Pancreas (tissue), 10 donors: Measurements from ENCODE around the gene POGLUT3. TPM values are rescaled to one million over a fixed set of nuclear protein-coding genes. Genes with fewer than 3 reads are reported as not detected.

Experiments used
- ATAC-seq, 4 donors: fragments of 200-7000 bp; cut with Tn5 transposase; one replicate each; pipeline versions ENCODE4 v1.8.0 to v1.9.1; 2020; ENCODE audit warnings: mild to moderate bottlenecking in 4 of 4, moderate library complexity in 4 of 4
- DNase-seq, 6 donors: peaks; one replicate each; pipeline ENCODE4 v3.0.0-alpha.2; 2020
- FAIRE-seq: peaks from 2 replicates; lab custom pipeline; 2012; peaks lifted over from hg19 to GRCh38; lab: Jason Lieb, UNC
- H3K27ac ChIP-seq, 4 donors: fragments of 200-600 bp; sonication (generic); 1 replicate in 3 of 4; 2 replicates in 1 of 4; pipeline versions ENCODE4 v1.5.0 to v1.8.0; 2020
- H3K27me3 ChIP-seq, 4 donors: fragments of 200-600 bp; one replicate each; pipeline ENCODE4 v1.8.0; 2021
- H3K36me3 ChIP-seq, 3 donors: fragments of 200-600 bp; sonication (generic) in 1 of 3; one replicate each; pipeline versions ENCODE4 v1.5.0 to v1.8.0; 2020 to 2021
- H3K4me1 ChIP-seq, 3 donors: fragments of 200-600 bp; one replicate each; pipeline ENCODE4 v1.8.0; 2021
- H3K4me3 ChIP-seq, 4 donors: fragments of 200-600 bp; sonication (generic) in 2 of 4; one replicate each; pipeline versions ENCODE4 v1.5.0 to v1.8.0; 2020 to 2021
- H3K9me3 ChIP-seq, 4 donors: fragments of 200-600 bp; one replicate each; pipeline ENCODE4 v1.8.0; 2021
- WGBS, 2 donors: extraction: QIAGEN DNeasy Blood & Tissue Kit; methylation state at CpG; one replicate each; pipeline ENCODE4 v1.1.7; 2013; 5-methylcytosine and 5-hydroxymethylcytosine counted together
- intact Hi-C, 3 donors: fragments of 100-400 bp; cut with DNase I; formaldehyde crosslinking; loops; one replicate each; pipeline versions ENCODE4 v1.11.1 to v1.14.2; 2022
- polyA plus RNA-seq, 2 donors: library from polyadenylated mRNA; stranded (reverse); fragments of 200-250 nt; gene quantifications; one replicate each; pipeline ENCODE4 v1.2.3, GENCODE V29; 2013
- total RNA-seq, 6 donors: library from RNA; stranded (reverse); fragmentation: NEBNext Ultra II Directional in 4 of 6; extraction: Animal tissue kit (Norgen Biotek cat#: 25700) in 4 of 6; gene quantifications; one replicate each; pipeline versions ENCODE4 v1.2.1 to v1.2.4, GENCODE V29; 2021 to 2023
- TF ChIP-seq, protein P1 (sequence below), 4 donors: fragments of 200-600 bp; sonication (generic) in 3 of 4; IDR thresholded peaks; one replicate each; pipeline versions ENCODE4 v1.5.0 to v1.8.0; 2021; ENCODE audit warnings: antibody characterized with exemption in 4 of 4
- donor health status: healthy with polysubstance abuse.
- donor health status: DM: no; HTN: no; CAD: no; lungs with moderate emphysema.
- donor health status: DM: no; HTN: no; CAD: no.
- donor health status: control.
- donor health status: control.
- donor health status: Bipolar disorder and iron deficiency.
- donor health status: DM: yes; HTN: yes; CAD: no.
- donor health status: DM: no; HTN: no; CAD: no.
- donor health status: DM: no; HTN: no; CAD: no.
- donor health status: DM: yes; HTN: yes; CAD: no.

Gene POGLUT3
- total and polyA plus RNA-seq, 8 donors, result 3.8 to 12.1 (median 7.5) TPM

DNA sequence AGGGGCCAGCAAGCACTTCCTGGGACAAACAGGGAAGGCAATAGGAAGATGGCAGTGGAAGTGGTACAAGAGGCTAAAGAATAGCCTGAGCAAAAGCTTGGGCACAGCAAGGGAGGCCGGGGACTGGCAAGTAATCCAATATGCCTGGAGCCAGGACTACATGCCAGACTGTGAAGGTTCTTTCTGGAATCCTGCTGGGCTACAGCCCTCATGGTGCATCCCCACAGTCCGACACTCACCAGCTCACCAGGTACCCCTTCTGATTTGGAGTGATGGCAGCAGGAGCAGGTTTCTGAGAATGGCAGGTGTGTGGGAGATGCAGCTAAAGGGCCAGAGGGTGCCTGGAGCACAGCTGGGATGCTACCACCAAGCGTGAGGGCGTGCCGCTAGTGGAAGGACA, 32.2 kb upstream of the POGLUT3 start:
- TF ChIP-seq, protein P1, sequence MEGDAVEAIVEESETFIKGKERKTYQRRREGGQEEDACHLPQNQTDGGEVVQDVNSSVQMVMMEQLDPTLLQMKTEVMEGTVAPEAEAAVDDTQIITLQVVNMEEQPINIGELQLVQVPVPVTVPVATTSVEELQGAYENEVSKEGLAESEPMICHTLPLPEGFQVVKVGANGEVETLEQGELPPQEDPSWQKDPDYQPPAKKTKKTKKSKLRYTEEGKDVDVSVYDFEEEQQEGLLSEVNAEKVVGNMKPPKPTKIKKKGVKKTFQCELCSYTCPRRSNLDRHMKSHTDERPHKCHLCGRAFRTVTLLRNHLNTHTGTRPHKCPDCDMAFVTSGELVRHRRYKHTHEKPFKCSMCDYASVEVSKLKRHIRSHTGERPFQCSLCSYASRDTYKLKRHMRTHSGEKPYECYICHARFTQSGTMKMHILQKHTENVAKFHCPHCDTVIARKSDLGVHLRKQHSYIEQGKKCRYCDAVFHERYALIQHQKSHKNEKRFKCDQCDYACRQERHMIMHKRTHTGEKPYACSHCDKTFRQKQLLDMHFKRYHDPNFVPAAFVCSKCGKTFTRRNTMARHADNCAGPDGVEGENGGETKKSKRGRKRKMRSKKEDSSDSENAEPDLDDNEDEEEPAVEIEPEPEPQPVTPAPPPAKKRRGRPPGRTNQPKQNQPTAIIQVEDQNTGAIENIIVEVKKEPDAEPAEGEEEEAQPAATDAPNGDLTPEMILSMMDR (IDR thresholded peaks at IDR 0.05), result no peak
- Histone ChIP-seq H3K4me1 (no peaks in the 10 kb centered on the region), H3K36me3 (no peaks in the 10 kb centered on the region), H3K9me3 (no peaks in the 10 kb centered on the region), H3K27ac (no peak overlapping the region), H3K27me3 (no peaks in the 10 kb centered on the region), H3K4me3 (no peak overlapping the region)
- no peak for DNase-seq
- FAIRE-seq, result no peak
- intact Hi-C loops, result no loop called here
- WGBS, 2 donors, result 91 to 96% methylated on average over 5 of the region's 5 CpGs
- ATAC-seq, result no peak

DNA sequence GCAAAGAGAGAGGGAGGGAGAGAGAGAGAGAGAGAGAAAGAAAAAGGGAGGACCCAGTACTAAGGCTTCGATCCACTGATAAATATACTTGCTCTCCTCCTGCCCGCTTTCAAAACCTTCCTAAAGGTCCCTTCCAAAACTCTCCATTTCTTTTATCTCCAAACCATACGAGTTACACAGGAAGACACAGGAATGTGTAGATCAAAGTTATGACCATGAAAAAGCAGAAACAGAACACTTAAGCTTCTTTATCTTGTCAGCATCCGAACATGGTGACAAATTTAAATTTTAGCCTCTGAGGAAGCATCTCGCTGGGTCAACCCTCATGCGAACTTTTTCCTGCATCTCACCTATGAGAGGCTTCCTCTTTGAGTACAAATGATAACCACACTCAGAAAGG, 29.2 kb upstream of the POGLUT3 start:
- 89 to 93% methylated on average over 6 of the region's 6 CpGs for WGBS, 2 donors
- Histone ChIP-seq H3K27ac (no peak overlapping the region), H3K4me1 (no peaks in the 10 kb centered on the region), H3K9me3 (no peaks in the 10 kb centered on the region), H3K36me3 (no peaks in the 10 kb centered on the region), H3K27me3 (no peaks in the 10 kb centered on the region), H3K4me3 (no peak overlapping the region)
- TF ChIP-seq, protein P1 (IDR thresholded peaks at IDR 0.05), result no peak
- no peak for ATAC-seq
- FAIRE-seq, result no peak
- intact Hi-C loops, result no loop called here
- no peak for DNase-seq

DNA sequence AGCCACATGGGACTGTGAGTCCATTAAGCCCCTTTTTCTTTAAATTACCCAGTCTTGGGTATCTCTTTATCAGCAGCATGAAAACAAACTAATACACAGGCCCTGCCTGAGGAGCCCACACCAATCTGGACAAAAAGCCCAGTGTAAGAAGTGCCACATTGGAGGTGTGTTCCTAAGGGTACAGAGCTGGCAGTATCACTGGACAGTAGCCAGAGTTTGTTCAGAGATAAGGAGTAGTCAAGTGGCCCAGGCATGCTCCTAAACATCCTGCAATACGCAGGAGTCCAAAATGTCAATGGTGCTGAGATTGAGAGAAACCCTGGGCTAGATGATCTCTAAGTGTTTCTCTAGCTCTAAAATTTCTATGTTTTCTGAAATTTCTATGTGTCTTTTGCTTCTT, 27.0 kb upstream of the POGLUT3 start:
- Histone ChIP-seq H3K36me3 (no peaks in the 10 kb centered on the region), H3K4me3 (no peak overlapping the region), H3K9me3 (no peaks in the 10 kb centered on the region), H3K27ac (no peak overlapping the region), H3K4me1 (no peaks in the 10 kb centered on the region), H3K27me3 (no peaks in the 10 kb centered on the region)
- TF ChIP-seq, protein P1 (IDR thresholded peaks at IDR 0.05), result no peak
- intact Hi-C loops, result no loop called here
- WGBS, 2 donors, result 95 to 97% methylated on average over 1 of the region's 1 CpG
- DNase-seq (no peak), ATAC-seq (no peak), FAIRE-seq (no peak)

DNA sequence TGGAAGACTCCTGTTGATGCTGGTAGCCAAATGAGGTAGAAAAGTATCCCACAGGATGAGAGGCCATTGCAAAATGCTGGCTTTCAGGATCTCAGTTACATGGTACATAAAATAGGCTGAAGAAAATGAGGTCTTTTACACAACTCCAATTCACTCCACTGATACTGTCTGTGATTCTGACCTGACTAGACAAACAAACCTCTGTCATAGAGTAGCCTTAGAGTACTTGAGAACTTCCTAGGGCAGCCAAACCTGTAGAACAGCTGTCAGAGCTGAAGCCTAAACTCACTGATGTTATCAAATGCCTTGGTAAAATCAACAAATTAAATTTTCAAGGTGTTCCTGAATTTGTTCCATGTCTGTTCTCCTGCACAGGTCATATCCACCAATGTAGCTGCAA, 26.2 kb upstream of the POGLUT3 start:
- DNase-seq, result no peak
- TF ChIP-seq, protein P1 (IDR thresholded peaks at IDR 0.05), result no peak
- ATAC-seq, result peak in 1 of 4 donors; percentile 41
- FAIRE-seq, result no peak
- intact Hi-C loops, result no loop called here
- no peaks in the 10 kb centered on the region for H3K36me3 ChIP-seq
- H3K9me3 ChIP-seq, result no peaks in the 10 kb centered on the region
- H3K27ac ChIP-seq, result no peak overlapping the region
- H3K4me3 ChIP-seq, result no peak overlapping the region
- no peaks in the 10 kb centered on the region for H3K4me1 ChIP-seq
- no peaks in the 10 kb centered on the region for H3K27me3 ChIP-seq

DNA sequence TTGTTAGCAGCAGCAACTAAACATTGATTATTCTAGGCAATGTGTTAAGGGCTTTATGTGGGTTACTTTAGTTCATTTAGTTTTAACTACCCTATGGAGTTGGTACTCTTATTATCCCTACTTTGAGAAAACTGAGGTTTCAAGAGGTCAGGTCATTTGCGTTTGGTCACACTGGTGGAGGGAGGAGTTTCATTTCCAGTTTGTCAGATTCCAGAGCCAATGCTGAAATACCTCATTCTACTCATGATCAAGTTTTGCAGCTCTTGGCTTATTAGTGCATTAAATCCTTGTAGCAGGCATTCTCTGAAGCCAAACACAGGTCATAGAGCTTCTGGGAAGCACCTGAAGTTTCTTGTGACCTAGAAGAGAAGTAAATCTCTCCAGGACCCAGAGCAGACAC, 24.1 kb upstream of the POGLUT3 start:
- H3K27me3 ChIP-seq, result no peaks in the 10 kb centered on the region
- intact Hi-C loops, result no loop called here
- no peak overlapping the region for H3K4me3 ChIP-seq
- H3K4me1 ChIP-seq, result no peaks in the 10 kb centered on the region
- DNase-seq, result no peak
- H3K9me3 ChIP-seq, result no peaks in the 10 kb centered on the region
- no peak for FAIRE-seq
- TF ChIP-seq, protein P1 (IDR thresholded peaks at IDR 0.05), result no peak
- H3K27ac ChIP-seq, result no peak overlapping the region
- no peak for ATAC-seq
- 91 to 95% methylated on average over 1 of the region's 1 CpG for WGBS, 2 donors
- H3K36me3 ChIP-seq, result no peaks in the 10 kb centered on the region
